ENCODE data around the gene OPCML. TPM values are rescaled to one million over a fixed set of nuclear protein-coding genes. Genes with fewer than 3 reads are reported as not detected.
A peak's percentile ranks its signal among the peaks of the same experiment; 100 is the strongest.

The OPCML gene
- total and polyA plus RNA-seq, 2 experiments from 2014 or later = 0.21 to 0.51 TPM

DNA sequence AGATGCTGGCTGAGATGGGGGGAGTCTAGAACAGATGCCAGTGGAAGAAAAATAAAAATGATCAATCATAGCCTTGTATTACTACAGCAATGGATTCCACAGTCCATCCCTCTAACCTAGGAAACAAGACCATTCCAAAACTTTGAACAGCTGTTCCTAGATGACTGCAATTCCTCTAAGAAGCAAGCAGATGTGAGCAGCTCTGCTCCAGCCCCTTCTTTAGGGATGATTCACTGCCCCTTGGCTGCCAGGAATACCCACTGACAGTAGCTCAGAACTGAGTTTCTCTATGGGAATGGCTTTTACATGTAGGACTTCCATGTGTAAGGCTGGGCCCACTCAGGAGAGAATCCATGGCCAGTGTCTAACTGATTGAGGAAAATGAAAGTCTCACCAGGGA lies 943.9 kb downstream of the OPCML start:
- no peak overlapping the region for H3K27ac ChIP-seq
- no peaks in the 10 kb centered on the region for H3K9me3 ChIP-seq (ENCODE audit: low read depth)
- H3K36me3 ChIP-seq = no peaks in the 10 kb centered on the region
- no peaks in the 10 kb centered on the region for H3K4me1 ChIP-seq (ENCODE audit: low read depth)
- no peak overlapping the region for H3K4me3 ChIP-seq
- H3K27me3 ChIP-seq = no peaks in the 10 kb centered on the region
- no peak for DNase-seq (ENCODE audit: low read depth in 1 of 2, low spot score in 1 of 2)
- TF ChIP-seq, protein P1, sequence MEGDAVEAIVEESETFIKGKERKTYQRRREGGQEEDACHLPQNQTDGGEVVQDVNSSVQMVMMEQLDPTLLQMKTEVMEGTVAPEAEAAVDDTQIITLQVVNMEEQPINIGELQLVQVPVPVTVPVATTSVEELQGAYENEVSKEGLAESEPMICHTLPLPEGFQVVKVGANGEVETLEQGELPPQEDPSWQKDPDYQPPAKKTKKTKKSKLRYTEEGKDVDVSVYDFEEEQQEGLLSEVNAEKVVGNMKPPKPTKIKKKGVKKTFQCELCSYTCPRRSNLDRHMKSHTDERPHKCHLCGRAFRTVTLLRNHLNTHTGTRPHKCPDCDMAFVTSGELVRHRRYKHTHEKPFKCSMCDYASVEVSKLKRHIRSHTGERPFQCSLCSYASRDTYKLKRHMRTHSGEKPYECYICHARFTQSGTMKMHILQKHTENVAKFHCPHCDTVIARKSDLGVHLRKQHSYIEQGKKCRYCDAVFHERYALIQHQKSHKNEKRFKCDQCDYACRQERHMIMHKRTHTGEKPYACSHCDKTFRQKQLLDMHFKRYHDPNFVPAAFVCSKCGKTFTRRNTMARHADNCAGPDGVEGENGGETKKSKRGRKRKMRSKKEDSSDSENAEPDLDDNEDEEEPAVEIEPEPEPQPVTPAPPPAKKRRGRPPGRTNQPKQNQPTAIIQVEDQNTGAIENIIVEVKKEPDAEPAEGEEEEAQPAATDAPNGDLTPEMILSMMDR (IDR thresholded peaks at IDR 0.05; ENCODE audit: low read depth, low read length) = no peak

DNA sequence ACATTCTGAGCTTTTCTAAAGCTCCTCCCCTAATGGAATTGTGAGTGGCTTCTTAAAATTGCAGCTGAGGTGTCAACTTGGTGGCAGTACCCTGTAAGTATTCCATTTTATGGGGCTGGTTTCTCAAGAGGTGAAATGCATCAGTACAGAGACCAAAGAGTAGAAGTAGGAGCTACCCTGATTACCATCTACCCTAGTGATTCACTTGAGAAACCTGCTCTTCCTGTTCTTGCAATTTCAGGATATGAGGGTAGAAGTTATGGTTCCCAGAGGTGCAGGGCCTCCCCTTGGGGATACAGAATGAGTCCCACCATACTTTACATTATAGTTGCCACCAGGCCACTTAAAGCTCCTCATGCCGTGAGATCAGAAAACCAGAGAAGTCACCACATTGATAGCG lies 944.6 kb downstream of the OPCML start:
- no peaks in the 10 kb centered on the region for H3K9me3 ChIP-seq (ENCODE audit: low read depth)
- no peak overlapping the region for H3K4me3 ChIP-seq
- no peak for DNase-seq (ENCODE audit: low read depth in 1 of 2, low spot score in 1 of 2)
- no peaks in the 10 kb centered on the region for H3K4me1 ChIP-seq (ENCODE audit: low read depth)
- TF ChIP-seq, protein P1 (IDR thresholded peaks at IDR 0.05; ENCODE audit: low read depth, low read length) = no peak
- H3K36me3 ChIP-seq = no peaks in the 10 kb centered on the region
- no peaks in the 10 kb centered on the region for H3K27me3 ChIP-seq
- H3K27ac ChIP-seq = no peak overlapping the region

DNA sequence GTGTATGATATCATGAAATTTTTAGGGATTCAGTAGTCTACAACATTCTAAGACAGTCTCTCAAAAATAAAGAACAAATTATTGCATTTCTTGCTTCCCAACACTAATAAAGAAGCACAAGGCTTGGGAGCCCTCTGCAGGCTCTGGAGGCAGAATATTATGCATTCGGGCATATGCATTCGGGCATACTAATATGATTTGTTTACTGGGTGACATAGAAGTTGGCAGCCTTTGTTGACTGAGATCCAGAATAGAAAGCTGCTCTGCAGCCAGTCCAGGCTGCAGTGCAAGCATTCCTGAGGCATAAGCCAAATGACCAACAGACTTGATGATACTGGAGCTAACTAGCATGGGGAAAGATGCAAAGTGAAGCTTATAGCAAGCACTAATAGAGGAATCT lies 945.5 kb downstream of the OPCML start:
- H3K27me3 ChIP-seq = no peaks in the 10 kb centered on the region
- H3K36me3 ChIP-seq = no peaks in the 10 kb centered on the region
- TF ChIP-seq, protein P1 (IDR thresholded peaks at IDR 0.05; ENCODE audit: low read depth, low read length) = no peak
- DNase-seq (ENCODE audit: low read depth in 1 of 2, low spot score in 1 of 2) = peak in 1 of 2 donors; percentile 23
- H3K4me3 ChIP-seq = no peak overlapping the region
- no peak overlapping the region for H3K27ac ChIP-seq
- no peaks in the 10 kb centered on the region for H3K4me1 ChIP-seq (ENCODE audit: low read depth)
- no peaks in the 10 kb centered on the region for H3K9me3 ChIP-seq (ENCODE audit: low read depth)

DNA sequence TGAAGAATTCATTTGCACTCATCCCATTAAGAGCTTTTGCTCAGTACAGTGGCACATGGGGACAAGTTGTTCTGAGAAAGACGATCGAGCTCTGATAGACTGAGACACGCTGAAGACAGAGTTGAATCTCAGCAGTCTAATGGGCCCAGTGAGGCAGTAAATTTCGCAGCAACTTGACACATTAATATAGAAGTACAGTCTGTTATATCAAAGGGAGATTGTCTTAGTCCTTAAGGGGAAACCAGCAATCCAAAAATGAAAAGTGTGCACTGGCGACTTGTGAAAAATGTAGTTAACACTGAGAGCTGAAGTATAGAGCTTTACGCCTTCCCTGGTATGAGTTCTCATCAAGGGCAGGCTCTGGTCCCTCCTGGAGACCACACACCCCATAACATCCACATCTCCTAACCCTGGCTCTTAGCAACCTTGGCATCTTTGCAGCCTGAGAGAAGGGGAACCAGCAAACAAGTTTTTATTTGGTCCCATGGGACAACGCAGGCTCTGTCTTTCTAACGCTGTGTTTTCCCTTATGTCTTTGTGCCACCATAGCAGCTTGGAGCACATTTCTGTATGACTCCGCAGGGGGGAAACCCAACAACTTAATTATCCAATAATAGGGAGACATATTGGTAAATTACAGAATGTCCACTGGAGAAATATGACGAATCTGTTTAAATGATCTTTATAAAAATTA lies 952.5 kb downstream of the OPCML start:
- TF ChIP-seq, protein P1 (IDR thresholded peaks at IDR 0.05; ENCODE audit: low read depth, low read length) = no peak
- H3K27me3 ChIP-seq = no peaks in the 10 kb centered on the region
- no peak for DNase-seq (ENCODE audit: low read depth in 1 of 2, low spot score in 1 of 2)
- no peak overlapping the region for H3K27ac ChIP-seq
- no peaks in the 10 kb centered on the region for H3K9me3 ChIP-seq (ENCODE audit: low read depth)
- H3K4me1 ChIP-seq (ENCODE audit: low read depth) = no peaks in the 10 kb centered on the region
- H3K4me3 ChIP-seq = no peak overlapping the region
- H3K36me3 ChIP-seq = no peaks in the 10 kb centered on the region

DNA sequence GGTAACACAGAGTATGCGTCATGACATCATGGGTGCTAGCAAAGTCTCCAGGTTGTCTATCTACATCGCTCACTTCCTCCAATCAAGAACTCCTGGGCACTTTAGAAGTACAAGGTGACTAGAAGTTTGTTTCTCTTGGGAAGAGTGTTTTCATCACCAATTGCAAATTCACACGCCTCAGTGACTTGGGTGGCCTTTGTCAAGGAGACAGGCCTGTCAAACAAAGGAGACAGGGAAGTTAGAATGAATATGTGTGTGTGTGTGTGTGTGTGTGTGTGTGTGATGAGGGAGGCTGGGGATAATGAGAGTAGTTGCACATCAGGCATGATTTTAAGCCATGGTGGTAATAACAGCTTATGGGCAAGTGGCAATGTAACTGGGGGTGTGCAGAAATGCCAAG lies 953.2 kb downstream of the OPCML start:
- H3K9me3 ChIP-seq (ENCODE audit: low read depth) = no peaks in the 10 kb centered on the region
- H3K36me3 ChIP-seq = no peaks in the 10 kb centered on the region
- TF ChIP-seq, protein P1 (IDR thresholded peaks at IDR 0.05; ENCODE audit: low read depth, low read length) = no peak
- DNase-seq (ENCODE audit: low read depth in 1 of 2, low spot score in 1 of 2) = no peak
- no peaks in the 10 kb centered on the region for H3K27me3 ChIP-seq
- no peak overlapping the region for H3K27ac ChIP-seq
- H3K4me3 ChIP-seq = no peak overlapping the region
- no peaks in the 10 kb centered on the region for H3K4me1 ChIP-seq (ENCODE audit: low read depth)

Data from cardiac muscle cell (in vitro differentiated cells and primary cell).